Measurements from ENCODE around the gene CDH18. TPM values are rescaled to one million over a fixed set of nuclear protein-coding genes. Genes with fewer than 3 reads are reported as not detected.

The CDH18 gene
- total and polyA plus RNA-seq, 2 donors from 2014 or later, result not detected

DNA sequence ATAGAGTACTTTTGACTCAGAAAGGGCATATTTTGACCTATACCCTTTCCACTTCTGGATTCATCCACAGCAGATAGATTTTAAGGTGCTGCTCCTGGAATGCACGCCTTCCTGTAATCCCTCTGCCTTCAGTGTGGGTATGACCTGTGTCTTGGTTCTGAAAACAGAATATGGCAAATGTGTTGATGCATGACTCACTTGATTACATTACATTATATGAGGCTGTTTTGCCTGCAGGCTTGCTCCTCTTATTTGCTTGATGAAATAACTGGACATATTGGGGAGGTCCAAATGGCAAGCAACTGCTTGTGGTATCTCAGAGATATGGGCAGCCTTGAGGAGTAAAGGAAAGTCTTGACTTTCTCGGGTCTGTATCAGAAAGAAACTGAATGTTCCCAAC is 468.6 kb downstream of the CDH18 start:
- no peak overlapping the region for H3K27ac ChIP-seq (ENCODE audit: low read depth in 2 of 2, low read length in 2 of 2)
- no peak overlapping the region for H3K9ac ChIP-seq (ENCODE audit: low read length in 3 of 3)
- TF ChIP-seq, protein P1, sequence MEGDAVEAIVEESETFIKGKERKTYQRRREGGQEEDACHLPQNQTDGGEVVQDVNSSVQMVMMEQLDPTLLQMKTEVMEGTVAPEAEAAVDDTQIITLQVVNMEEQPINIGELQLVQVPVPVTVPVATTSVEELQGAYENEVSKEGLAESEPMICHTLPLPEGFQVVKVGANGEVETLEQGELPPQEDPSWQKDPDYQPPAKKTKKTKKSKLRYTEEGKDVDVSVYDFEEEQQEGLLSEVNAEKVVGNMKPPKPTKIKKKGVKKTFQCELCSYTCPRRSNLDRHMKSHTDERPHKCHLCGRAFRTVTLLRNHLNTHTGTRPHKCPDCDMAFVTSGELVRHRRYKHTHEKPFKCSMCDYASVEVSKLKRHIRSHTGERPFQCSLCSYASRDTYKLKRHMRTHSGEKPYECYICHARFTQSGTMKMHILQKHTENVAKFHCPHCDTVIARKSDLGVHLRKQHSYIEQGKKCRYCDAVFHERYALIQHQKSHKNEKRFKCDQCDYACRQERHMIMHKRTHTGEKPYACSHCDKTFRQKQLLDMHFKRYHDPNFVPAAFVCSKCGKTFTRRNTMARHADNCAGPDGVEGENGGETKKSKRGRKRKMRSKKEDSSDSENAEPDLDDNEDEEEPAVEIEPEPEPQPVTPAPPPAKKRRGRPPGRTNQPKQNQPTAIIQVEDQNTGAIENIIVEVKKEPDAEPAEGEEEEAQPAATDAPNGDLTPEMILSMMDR (IDR thresholded peaks at IDR 0.05; ENCODE audit: borderline replicate concordance, extremely low read depth, insufficient read depth), result no peak
- no peaks in the 10 kb centered on the region for H3K9me3 ChIP-seq (ENCODE audit: control insufficient read depth in 2 of 3, insufficient read depth in 1 of 3, low read length in 3 of 3)
- H3K4me1 ChIP-seq (ENCODE audit: control insufficient read depth in 2 of 3, insufficient read depth in 2 of 3, low read depth in 1 of 3, low read length in 3 of 3), result no peaks in the 10 kb centered on the region
- FAIRE-seq, result no peak
- DNase-seq, result no peak
- no peak overlapping the region for H3K4me3 ChIP-seq (ENCODE audit: low read length in 3 of 3)
- H3K36me3 ChIP-seq (ENCODE audit: control insufficient read depth in 2 of 3, insufficient read depth in 3 of 3, low read length in 3 of 3), result no peaks in the 10 kb centered on the region
- intact Hi-C loops (cut with DNase I), result no loop called here
- no peaks in the 10 kb centered on the region for H3K27me3 ChIP-seq (ENCODE audit: control insufficient read depth, insufficient read depth, low read length)

DNA sequence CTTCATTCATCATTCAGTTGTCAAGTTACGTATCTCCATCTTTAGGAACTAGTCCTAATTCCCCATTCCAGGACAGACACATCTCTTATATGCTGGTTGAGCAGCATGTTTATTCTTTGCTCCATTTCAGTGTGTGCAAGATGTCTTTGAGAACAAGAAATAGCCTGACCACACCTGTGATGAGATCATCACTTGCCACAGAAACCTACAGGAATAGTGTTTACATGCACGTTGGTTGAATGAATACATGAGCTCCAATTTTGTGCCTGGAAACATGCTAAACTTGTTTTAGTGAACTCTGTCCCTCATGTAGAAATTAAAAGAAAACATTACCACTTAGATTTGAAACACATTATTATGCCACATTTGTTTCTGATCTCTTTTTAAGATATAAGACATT is 489.1 kb downstream of the CDH18 start:
- DNase-seq (no peak), FAIRE-seq (no peak)
- H3K36me3 ChIP-seq (ENCODE audit: control insufficient read depth in 2 of 3, insufficient read depth in 3 of 3, low read length in 3 of 3), result no peaks in the 10 kb centered on the region
- no peak overlapping the region for H3K27ac ChIP-seq (ENCODE audit: low read depth in 2 of 2, low read length in 2 of 2)
- H3K27me3 ChIP-seq (ENCODE audit: control insufficient read depth, insufficient read depth, low read length), result no peaks in the 10 kb centered on the region
- no peak overlapping the region for H3K4me3 ChIP-seq (ENCODE audit: low read length in 3 of 3)
- TF ChIP-seq, protein P1 (IDR thresholded peaks at IDR 0.05; ENCODE audit: borderline replicate concordance, extremely low read depth, insufficient read depth), result no peak
- no peaks in the 10 kb centered on the region for H3K9me3 ChIP-seq (ENCODE audit: control insufficient read depth in 2 of 3, insufficient read depth in 1 of 3, low read length in 3 of 3)
- intact Hi-C loops (cut with DNase I), result no loop called here
- H3K9ac ChIP-seq (ENCODE audit: low read length in 3 of 3), result no peak overlapping the region
- H3K4me1 ChIP-seq (ENCODE audit: control insufficient read depth in 2 of 3, insufficient read depth in 2 of 3, low read depth in 1 of 3, low read length in 3 of 3), result no peaks in the 10 kb centered on the region

DNA sequence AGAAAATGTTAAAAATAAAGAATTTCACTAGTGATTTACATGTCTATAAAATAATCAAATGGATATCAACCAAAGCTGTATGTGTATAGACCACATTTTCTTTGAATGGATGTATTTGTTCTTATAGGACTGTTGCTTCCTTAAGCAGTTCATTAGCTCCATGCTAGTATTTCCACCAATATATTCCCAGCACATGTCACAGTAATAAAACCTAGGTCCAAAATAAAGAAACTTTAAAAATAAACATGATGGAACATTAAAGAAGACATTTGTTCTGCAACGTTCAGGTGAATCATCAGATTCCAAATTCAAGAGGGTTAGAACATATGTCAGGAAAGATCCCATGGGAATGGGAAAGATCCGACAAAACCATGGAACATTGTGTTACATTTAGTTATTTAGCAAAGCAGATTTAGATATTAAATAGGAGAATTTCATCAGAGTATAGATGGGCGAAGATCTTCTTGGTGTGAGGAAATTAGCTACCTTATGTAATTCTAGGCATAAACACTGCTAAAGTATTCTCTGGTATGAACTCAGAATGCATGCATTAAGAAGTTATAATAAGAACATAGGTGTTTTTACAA is 490.7 kb downstream of the CDH18 start:
- H3K4me1 ChIP-seq (ENCODE audit: control insufficient read depth in 2 of 3, insufficient read depth in 2 of 3, low read depth in 1 of 3, low read length in 3 of 3), result no peaks in the 10 kb centered on the region
- no peaks in the 10 kb centered on the region for H3K9me3 ChIP-seq (ENCODE audit: control insufficient read depth in 2 of 3, insufficient read depth in 1 of 3, low read length in 3 of 3)
- DNase-seq, result no peak
- H3K36me3 ChIP-seq (ENCODE audit: control insufficient read depth in 2 of 3, insufficient read depth in 3 of 3, low read length in 3 of 3), result no peaks in the 10 kb centered on the region
- H3K9ac ChIP-seq (ENCODE audit: low read length in 3 of 3), result no peak overlapping the region
- no peaks in the 10 kb centered on the region for H3K27me3 ChIP-seq (ENCODE audit: control insufficient read depth, insufficient read depth, low read length)
- no peak overlapping the region for H3K27ac ChIP-seq (ENCODE audit: low read depth in 2 of 2, low read length in 2 of 2)
- intact Hi-C loops (cut with DNase I), result no loop called here
- no peak overlapping the region for H3K4me3 ChIP-seq (ENCODE audit: low read length in 3 of 3)
- no peak for FAIRE-seq
- TF ChIP-seq, protein P1 (IDR thresholded peaks at IDR 0.05; ENCODE audit: borderline replicate concordance, extremely low read depth, insufficient read depth), result no peak

DNA sequence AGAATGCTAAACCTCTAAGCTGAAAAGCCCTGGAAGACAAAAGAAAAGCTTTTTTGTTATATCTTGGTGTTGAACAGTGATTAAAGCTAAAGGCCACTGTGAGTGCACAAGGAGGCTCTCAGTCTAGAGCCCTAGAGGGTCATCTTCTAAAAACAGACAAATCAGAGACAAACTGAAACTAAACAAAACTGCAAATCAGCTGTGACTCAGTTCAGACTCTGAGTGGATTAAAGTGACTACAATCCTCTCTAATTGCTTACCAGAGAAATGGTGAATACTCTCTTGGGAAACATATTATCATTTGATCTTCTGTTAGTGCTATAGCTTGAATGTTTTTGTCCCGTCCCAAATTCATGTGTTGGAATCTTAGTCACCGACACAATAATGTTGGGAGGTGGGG is 491.9 kb downstream of the CDH18 start:
- intact Hi-C loops (cut with DNase I), result no loop called here
- H3K9me3 ChIP-seq (ENCODE audit: control insufficient read depth in 2 of 3, insufficient read depth in 1 of 3, low read length in 3 of 3), result no peaks in the 10 kb centered on the region
- H3K27ac ChIP-seq (ENCODE audit: low read depth in 2 of 2, low read length in 2 of 2), result no peak overlapping the region
- H3K9ac ChIP-seq (ENCODE audit: low read length in 3 of 3), result no peak overlapping the region
- H3K4me3 ChIP-seq (ENCODE audit: low read length in 3 of 3), result no peak overlapping the region
- no peak for FAIRE-seq
- no peaks in the 10 kb centered on the region for H3K27me3 ChIP-seq (ENCODE audit: control insufficient read depth, insufficient read depth, low read length)
- H3K36me3 ChIP-seq (ENCODE audit: control insufficient read depth in 2 of 3, insufficient read depth in 3 of 3, low read length in 3 of 3), result no peaks in the 10 kb centered on the region
- DNase-seq, result no peak
- TF ChIP-seq, protein P1 (IDR thresholded peaks at IDR 0.05; ENCODE audit: borderline replicate concordance, extremely low read depth, insufficient read depth), result no peak
- no peaks in the 10 kb centered on the region for H3K4me1 ChIP-seq (ENCODE audit: control insufficient read depth in 2 of 3, insufficient read depth in 2 of 3, low read depth in 1 of 3, low read length in 3 of 3)

Data from kidney (tissue), 14 donors.